GM18907 (cell line): ENCODE data around the gene HPCAL1.

Experiments
- ATAC-seq: cut with Tn5 transposase; IDR thresholded peaks from one replicate; pipeline ENCODE4 v1.9.1; 2021; ENCODE audit warnings: mild to moderate bottlenecking, moderate library complexity; ENCODE audit not compliant: unreplicated experiment

HPCAL1 gene

GRCh38 chr2:10475221-10475722 lies 172.6 kb downstream of the HPCAL1 start:
- no peak for ATAC-seq

DNA sequence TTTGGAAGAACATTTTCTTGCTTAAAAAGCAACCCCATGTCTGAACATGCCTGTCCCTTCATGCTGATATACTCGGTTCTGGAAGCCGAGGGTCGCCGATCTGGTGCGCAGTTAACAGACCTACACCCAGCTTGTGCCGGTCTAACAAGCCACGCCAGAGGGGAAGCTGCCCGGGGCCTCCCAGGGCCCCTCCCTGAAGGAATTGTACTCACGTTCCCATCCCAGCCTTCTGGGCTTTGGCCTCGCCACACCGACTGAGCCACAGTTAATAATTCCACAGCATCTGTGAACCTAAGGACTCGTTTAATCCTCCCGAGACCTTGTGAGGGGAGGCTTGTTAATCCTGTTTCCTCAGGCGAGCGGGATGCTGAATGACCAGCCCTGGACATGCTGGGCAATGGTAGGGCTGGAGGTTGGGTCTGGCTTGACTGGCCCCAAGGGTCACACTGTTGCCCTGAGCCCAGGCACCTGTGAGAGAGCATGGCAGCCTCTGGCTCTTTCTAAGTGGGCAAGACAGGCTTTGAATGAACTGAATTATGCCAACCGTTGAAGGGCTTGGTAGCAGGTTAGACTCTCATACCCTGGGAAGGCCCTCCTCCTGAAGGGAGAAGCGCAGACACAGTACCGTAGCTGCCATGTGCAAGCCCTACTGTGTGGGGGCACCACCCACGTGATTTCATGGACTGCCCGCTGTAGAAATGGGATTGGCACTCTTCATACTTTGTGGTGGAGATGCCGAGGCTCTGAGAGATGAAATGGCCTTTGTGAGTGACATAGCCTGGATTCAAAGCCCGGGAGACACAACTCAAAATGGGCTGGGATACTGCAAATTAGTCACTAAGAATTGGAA lies 173.3 kb downstream of the HPCAL1 start:
- ATAC-seq: no peak

DNA sequence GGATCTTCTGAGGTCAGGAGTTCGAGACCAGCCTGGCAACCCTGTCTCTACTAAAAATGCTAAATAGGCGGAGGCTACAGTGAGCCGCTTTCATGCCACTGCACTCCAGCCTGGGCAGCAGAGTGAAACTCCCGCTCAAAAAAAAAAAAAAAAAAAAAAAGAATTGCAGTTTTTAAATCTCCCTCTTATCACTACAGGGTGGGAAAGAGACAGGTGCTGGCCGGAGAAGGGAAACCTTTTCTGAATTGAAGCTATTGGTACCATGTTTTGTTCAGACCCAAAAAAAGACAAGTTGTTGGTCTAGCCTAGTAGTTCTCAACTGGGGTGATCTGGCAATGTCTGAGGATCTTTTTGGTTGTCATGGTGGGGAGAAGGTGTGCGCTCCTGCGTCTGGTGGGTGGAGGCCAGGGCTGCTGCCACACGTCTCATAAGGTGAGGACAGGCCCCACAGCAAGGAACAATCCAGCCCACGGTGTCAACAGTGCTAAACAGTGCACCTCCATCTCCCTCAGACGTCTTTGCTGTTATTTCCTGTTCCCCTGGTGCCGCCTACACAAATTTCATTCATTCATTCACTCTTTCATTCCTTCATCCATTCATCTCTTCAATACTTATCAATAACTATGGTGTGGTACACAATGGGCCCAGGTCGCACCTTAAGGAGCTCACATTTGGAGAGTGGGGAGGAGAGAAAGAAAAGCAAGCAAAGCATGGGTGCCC lies 174.2 kb downstream of the HPCAL1 start:
- no peak for ATAC-seq
